ENCODE measurements around the gene SCRT2.

Gene SCRT2

GRCh38 chr20:655726-656624 is 19.6 kb downstream of the SCRT2 start:
- DNase-seq (ENCODE audit: low read depth), result no peak
- H3K4me3 ChIP-seq (ENCODE audit: low read depth, low read length), result no peak overlapping the region
- no peak for TF ChIP-seq CTCF (IDR thresholded peaks at IDR 0.05; ENCODE audit: control insufficient read depth, extremely low read depth, insufficient read depth)

- no peak for DNase-seq (ENCODE audit: low read depth)
Observed at GRCh38 chr20:654417-654750, 21.2 kb downstream of the SCRT2 start.

GRCh38 chr20:653590-654416 is 21.8 kb downstream of the SCRT2 start:
- H3K4me3 ChIP-seq (ENCODE audit: low read depth, low read length), result peak overlapping the region; percentile 90
- no peak for TF ChIP-seq CTCF (IDR thresholded peaks at IDR 0.05; ENCODE audit: control insufficient read depth, extremely low read depth, insufficient read depth)
- DNase-seq (ENCODE audit: low read depth), result no peak

More at GRCh38 chr20:654417-654750, 21.2 kb downstream of the SCRT2 start:
- no peak for TF ChIP-seq CTCF (IDR thresholded peaks at IDR 0.05; ENCODE audit: control insufficient read depth, extremely low read depth, insufficient read depth)
- H3K4me3 ChIP-seq (ENCODE audit: low read depth, low read length), result no peak overlapping the region

- peak; percentile 61 for DNase-seq (ENCODE audit: low read depth)
- peak within 1 kb of the TSS; percentile 90 for H3K4me3 ChIP-seq (ENCODE audit: low read depth, low read length)
- TF ChIP-seq CTCF (IDR thresholded peaks at IDR 0.05; ENCODE audit: control insufficient read depth, extremely low read depth, insufficient read depth), result peak; percentile 70
Observed at GRCh38 chr20:653110-653589, 22.5 kb downstream of the SCRT2 start, which contains the start of gene SRXN1. TSS of gene SRXN1 (minus strand) at chr20:653200. CDS start at chr20:653185, 15 bp downstream.

- H3K4me3 ChIP-seq (ENCODE audit: low read depth, low read length), result peak overlapping the region; percentile 90
- DNase-seq (ENCODE audit: low read depth), result no peak
- TF ChIP-seq CTCF (IDR thresholded peaks at IDR 0.05; ENCODE audit: control insufficient read depth, extremely low read depth, insufficient read depth), result no peak
Observed at GRCh38 chr20:652615-653109, 22.9 kb downstream of the SCRT2 start.

GRCh38 chr20:651713-652614 is 23.6 kb downstream of the SCRT2 start:
- H3K4me3 ChIP-seq (ENCODE audit: low read depth, low read length), result peak overlapping the region; percentile 90
- DNase-seq (ENCODE audit: low read depth), result no peak
- no peak for TF ChIP-seq CTCF (IDR thresholded peaks at IDR 0.05; ENCODE audit: control insufficient read depth, extremely low read depth, insufficient read depth)

Data from LNCaP clone FGC (cell line).